Sigmoid colon (tissue), 7 donors: ENCODE results near the gene IL9. TPM values are rescaled to one million over a fixed set of nuclear protein-coding genes. Genes with fewer than 3 reads are reported as not detected.

Experiments
- DNase-seq: peaks from one replicate; pipeline ENCODE4 v3.0.0-alpha.2; 2019
- H3K27ac ChIP-seq, 4 donors: fragments of 200-600 bp; sonication (generic); one replicate each; pipeline ENCODE4 v1.5.1; 2016 to 2019; ENCODE audit warnings: mild to moderate bottlenecking in 1 of 4
- H3K27me3 ChIP-seq, 3 donors: fragments of 200-600 bp; sonication (generic); one replicate each; pipeline ENCODE4 v1.5.1; 2019; ENCODE audit warnings: mild to moderate bottlenecking in 1 of 3
- H3K36me3 ChIP-seq, 4 donors: fragments of 200-600 bp; sonication (generic); one replicate each; pipeline ENCODE4 v1.5.1; 2016 to 2019
- H3K4me1 ChIP-seq, 4 donors: fragments of 200-600 bp; sonication (generic); one replicate each; pipeline ENCODE4 v1.5.1; 2017 to 2019
- H3K4me3 ChIP-seq, 4 donors: fragments of 200-600 bp; sonication (generic); one replicate each; pipeline ENCODE4 v1.5.1; 2017 to 2019; ENCODE audit warnings: mild to moderate bottlenecking in 2 of 4, moderate library complexity in 1 of 4
- H3K9me3 ChIP-seq, 4 donors: fragments of 200-600 bp in 3 of 4; sonication (generic) in 3 of 4; one replicate each; pipeline versions ENCODE4 v1.5.1 to v1.6.1; 2013 to 2019
- EP300 ChIP-seq, 4 donors: sonication (generic); formaldehyde crosslinking; IDR thresholded peaks; one replicate each; pipeline ENCODE4 v1.6.1; 2017; ENCODE audit warnings: antibody characterized with exemption in 4 of 4
- POLR2A ChIP-seq, 2 donors: fragments of 450-650 bp; IDR thresholded peaks; one replicate each; pipeline ENCODE4 v1.6.1; 2016; ENCODE audit warnings: antibody characterized with exemption in 2 of 2, mild to moderate bottlenecking in 2 of 2, moderate library complexity in 2 of 2
- POLR2AphosphoS5 ChIP-seq, 4 donors: sonication (generic); formaldehyde crosslinking; IDR thresholded peaks; one replicate each; pipeline ENCODE4 v1.6.1; 2017; ENCODE audit warnings: antibody characterized with exemption in 4 of 4
- WGBS, 2 donors: extraction: QIAGEN DNeasy Blood & Tissue Kit; methylation state at CpG; one replicate each; pipeline ENCODE4 v1.1.7; 2013; 5-methylcytosine and 5-hydroxymethylcytosine counted together
- intact Hi-C: fragments of 100-400 bp; cut with DNase I; formaldehyde crosslinking; loops from one replicate; pipeline ENCODE4 v1.15.1; 2023
- polyA plus RNA-seq, 3 donors: library from polyadenylated mRNA; stranded (reverse); fragments of 200-250 nt; gene quantifications; one replicate each; pipeline ENCODE4 v1.2.3, GENCODE V29; 2013
- total RNA-seq, 4 donors: library from RNA; depleted of rRNA; stranded (reverse); fragments of >200 nt; gene quantifications; one replicate each; pipeline ENCODE4 v1.1.0, GENCODE V29; 2016
- TF ChIP-seq, protein P1 (sequence below), 4 experiments: fragments of 450-650 bp in 3 of 4; fragments of 200-600 bp in 1 of 4; IDR thresholded peaks; one replicate each; pipeline ENCODE4 v1.5.1; 2016 to 2019; ENCODE audit warnings: antibody characterized with exemption in 4 of 4, mild to moderate bottlenecking in 3 of 4, moderate library complexity in 2 of 4
- donor health status: healthy with polysubstance abuse.
- donor health status: Bipolar disorder and iron deficiency.
- donor health status: healthy.

The IL9 gene
- total and polyA plus RNA-seq, 7 donors, result not detected

- H3K4me1 ChIP-seq, result peaks cover 0 to 13% (median 9%) of the 10 kb centered on the region in 4 donors
- H3K27ac ChIP-seq, result no peak overlapping the region
- WGBS, 2 donors, result 4 to 6% methylated on average over 99 of the region's 99 CpGs
- peak overlapping the region in 3 of 4 donors; percentile 29 to 46 (median 45) for H3K4me3 ChIP-seq
- no peaks in the 10 kb centered on the region for H3K36me3 ChIP-seq
- intact Hi-C loops, result no loop called here
- TF ChIP-seq, protein P1, sequence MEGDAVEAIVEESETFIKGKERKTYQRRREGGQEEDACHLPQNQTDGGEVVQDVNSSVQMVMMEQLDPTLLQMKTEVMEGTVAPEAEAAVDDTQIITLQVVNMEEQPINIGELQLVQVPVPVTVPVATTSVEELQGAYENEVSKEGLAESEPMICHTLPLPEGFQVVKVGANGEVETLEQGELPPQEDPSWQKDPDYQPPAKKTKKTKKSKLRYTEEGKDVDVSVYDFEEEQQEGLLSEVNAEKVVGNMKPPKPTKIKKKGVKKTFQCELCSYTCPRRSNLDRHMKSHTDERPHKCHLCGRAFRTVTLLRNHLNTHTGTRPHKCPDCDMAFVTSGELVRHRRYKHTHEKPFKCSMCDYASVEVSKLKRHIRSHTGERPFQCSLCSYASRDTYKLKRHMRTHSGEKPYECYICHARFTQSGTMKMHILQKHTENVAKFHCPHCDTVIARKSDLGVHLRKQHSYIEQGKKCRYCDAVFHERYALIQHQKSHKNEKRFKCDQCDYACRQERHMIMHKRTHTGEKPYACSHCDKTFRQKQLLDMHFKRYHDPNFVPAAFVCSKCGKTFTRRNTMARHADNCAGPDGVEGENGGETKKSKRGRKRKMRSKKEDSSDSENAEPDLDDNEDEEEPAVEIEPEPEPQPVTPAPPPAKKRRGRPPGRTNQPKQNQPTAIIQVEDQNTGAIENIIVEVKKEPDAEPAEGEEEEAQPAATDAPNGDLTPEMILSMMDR (IDR thresholded peaks at IDR 0.05), result no peak
- TF ChIP-seq POLR2A (IDR thresholded peaks at IDR 0.05), result no peak
- no peak for TF ChIP-seq EP300 (IDR thresholded peaks at IDR 0.05)
- TF ChIP-seq POLR2AphosphoS5 (IDR thresholded peaks at IDR 0.05), result no peak
- no peaks in the 10 kb centered on the region for H3K9me3 ChIP-seq
- peaks cover 16 to 59% (median 27%) of the 10 kb centered on the region in 3 donors for H3K27me3 ChIP-seq
- DNase-seq, result no peak
These were observed 34.6 kb upstream of the IL9 start for GRCh38 chr5:135930029-135930948.

GRCh38 chr5:135921388-135921787, 25.7 kb upstream of the IL9 start:
- Histone ChIP-seq H3K9me3 (no peaks in the 10 kb centered on the region), H3K36me3 (no peaks in the 10 kb centered on the region), H3K4me1 (no peaks in the 10 kb centered on the region), H3K27me3 (peaks cover 0 to 15% (median 4%) of the 10 kb centered on the region in 3 donors), H3K27ac (no peak overlapping the region), H3K4me3 (no peak overlapping the region)
- no peak for TF ChIP-seq POLR2AphosphoS5 (IDR thresholded peaks at IDR 0.05)
- TF ChIP-seq, protein P1 (IDR thresholded peaks at IDR 0.05), result no peak
- no peak for TF ChIP-seq POLR2A (IDR thresholded peaks at IDR 0.05)
- no peak for TF ChIP-seq EP300 (IDR thresholded peaks at IDR 0.05)
- WGBS, 2 donors, result 44 to 58% methylated on average over 1 of the region's 1 CpG
- intact Hi-C loops, result no loop called here
- DNase-seq, result no peak

DNA sequence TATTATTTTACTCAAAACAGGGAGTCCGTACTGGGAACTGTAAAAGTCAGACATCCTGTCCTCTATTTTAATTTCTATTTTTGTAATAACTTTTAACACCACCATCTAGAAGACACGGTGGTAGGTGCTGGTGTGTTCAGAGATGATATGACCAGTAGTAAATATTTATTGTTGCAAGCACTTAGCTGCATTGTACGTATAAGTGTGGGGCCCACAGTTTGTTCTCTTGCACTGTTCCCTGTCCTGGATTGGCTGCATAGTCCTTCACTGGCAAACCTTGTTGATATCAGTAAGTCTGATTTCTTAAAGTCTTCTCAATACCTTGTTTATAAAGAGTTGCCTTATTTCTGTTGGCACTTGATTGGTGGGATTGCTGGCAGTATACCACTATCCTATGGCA, 24.6 kb upstream of the IL9 start:
- no peak for DNase-seq
- intact Hi-C loops, result no loop called here
- Histone ChIP-seq H3K27ac (no peak overlapping the region), H3K4me3 (no peak overlapping the region), H3K4me1 (no peaks in the 10 kb centered on the region), H3K36me3 (no peaks in the 10 kb centered on the region), H3K9me3 (no peaks in the 10 kb centered on the region), H3K27me3 (peaks cover 0 to 10% (median 0%) of the 10 kb centered on the region in 3 donors)
- no peak for TF ChIP-seq POLR2AphosphoS5 (IDR thresholded peaks at IDR 0.05)
- TF ChIP-seq, protein P1 (IDR thresholded peaks at IDR 0.05), result no peak
- no peak for TF ChIP-seq EP300 (IDR thresholded peaks at IDR 0.05)
- TF ChIP-seq POLR2A (IDR thresholded peaks at IDR 0.05), result no peak
- 45 to 64% methylated on average over 3 of the region's 3 CpGs for WGBS, 2 donors

- H3K36me3 ChIP-seq, result no peaks in the 10 kb centered on the region
- 75 to 77% methylated on average over 8 of the region's 8 CpGs for WGBS, 2 donors
- no peak for DNase-seq
- H3K4me1 ChIP-seq, result no peaks in the 10 kb centered on the region
- H3K9me3 ChIP-seq, result no peaks in the 10 kb centered on the region
- H3K27me3 ChIP-seq, result peaks cover 0 to 16% (median 0%) of the 10 kb centered on the region in 3 donors
- no peak overlapping the region for H3K27ac ChIP-seq
- H3K4me3 ChIP-seq, result no peak overlapping the region
- TF ChIP-seq EP300 (IDR thresholded peaks at IDR 0.05), result no peak
- TF ChIP-seq, protein P1 (IDR thresholded peaks at IDR 0.05), result no peak
- intact Hi-C loops, result no loop called here
These were observed 21.1 kb upstream of the IL9 start for GRCh38 chr5:135916638-135917263.
